ENCODE data around the gene TMEM163. TPM values are rescaled to one million over a fixed set of nuclear protein-coding genes. Genes with fewer than 3 reads are reported as not detected.
"Not testable (repeated sequence)": the region's sequence is repeated elsewhere in the genome, so short reads cannot be mapped to it uniquely, and the experiment has no call there.

TMEM163 gene
- total and polyA plus RNA-seq, 3 experiments from 2014 or later, result 0.45 TPM; not detected in 2

- peaks cover 30 to 86% of the 10 kb centered on the region in 2 donors for H3K27me3 Mint-ChIP-seq
These were observed 33.2 kb upstream of the TMEM163 start for GRCh38 chr2:134751981-134752380.

GRCh38 chr2:134745546-134745945 lies 26.7 kb upstream of the TMEM163 start:
- peaks cover 0 to 5% (median 0%) of the 10 kb centered on the region in 5 donors for H3K9me3 Mint-ChIP-seq
- H3K9me3 ChIP-seq (ENCODE audit: low read length), result no peaks in the 10 kb centered on the region
- H3K4me1 ChIP-seq (ENCODE audit: insufficient read depth, low read length), result no peaks in the 10 kb centered on the region
- ChIA-PET POLR2A (no interaction called here), CTCF (no interaction called here)
- peaks cover 13 to 30% of the 10 kb centered on the region in 2 donors for H3K27me3 Mint-ChIP-seq
- H3K27ac Mint-ChIP-seq, result no peak overlapping the region
- DNase-seq, result no peak
- H3K27ac ChIP-seq (ENCODE audit: low read depth, low read length), result no peak overlapping the region
- no peak overlapping the region for H3K4me3 Mint-ChIP-seq
- peaks cover 9 to 12% (median 11%) of the 10 kb centered on the region in 3 donors for H3K4me1 Mint-ChIP-seq
- H3K4me3 ChIP-seq (ENCODE audit: low read length), result no peak overlapping the region
- no peaks in the 10 kb centered on the region for H3K27me3 ChIP-seq (ENCODE audit: insufficient read depth, low read length, poor library complexity, severe bottlenecking)
- no peaks in the 10 kb centered on the region for H3K36me3 ChIP-seq (ENCODE audit: insufficient read depth, low read length)
- H3K36me3 Mint-ChIP-seq, result no peaks in the 10 kb centered on the region

More at GRCh38 chr2:134751981-134752380, 33.2 kb upstream of the TMEM163 start:
- H3K4me3 Mint-ChIP-seq; POLR2A ChIA-PET; H3K36me3 ChIP-seq (ENCODE audit: insufficient read depth, low read length); H3K27ac ChIP-seq (ENCODE audit: low read depth, low read length); H3K27ac Mint-ChIP-seq; H3K9me3 ChIP-seq (ENCODE audit: low read length); H3K4me1 ChIP-seq (ENCODE audit: insufficient read depth, low read length); CTCF ChIA-PET; H3K27me3 ChIP-seq (ENCODE audit: insufficient read depth, low read length, poor library complexity, severe bottlenecking); H3K4me3 ChIP-seq (ENCODE audit: low read length); H3K4me1 Mint-ChIP-seq; DNase-seq: not testable (repeated sequence)
- peaks cover 0 to 22% (median 3%) of the 10 kb centered on the region in 5 donors for H3K9me3 Mint-ChIP-seq
- peaks cover 0 to 12% (median 0%) of the 10 kb centered on the region in 3 donors for H3K36me3 Mint-ChIP-seq

- H3K4me1 ChIP-seq (ENCODE audit: insufficient read depth, low read length), result no peaks in the 10 kb centered on the region
- POLR2A ChIA-PET, result no interaction called here
- Mint-ChIP-seq H3K4me3 (peak overlapping the region in 1 of 7 donors; percentile 1), H3K9me3 (peaks cover 0 to 5% (median 0%) of the 10 kb centered on the region in 5 donors), H3K36me3 (no peaks in the 10 kb centered on the region), H3K27me3 (peaks cover 13 to 24% of the 10 kb centered on the region in 2 donors), H3K27ac (peak overlapping the region in 1 of 8 donors; percentile 4), H3K4me1 (peaks cover 9 to 12% (median 11%) of the 10 kb centered on the region in 3 donors)
- no peak for DNase-seq
- H3K36me3 ChIP-seq (ENCODE audit: insufficient read depth, low read length), result no peaks in the 10 kb centered on the region
- H3K9me3 ChIP-seq (ENCODE audit: low read length), result no peaks in the 10 kb centered on the region
- CTCF ChIA-PET, result no interaction called here
- no peaks in the 10 kb centered on the region for H3K27me3 ChIP-seq (ENCODE audit: insufficient read depth, low read length, poor library complexity, severe bottlenecking)
- H3K27ac ChIP-seq (ENCODE audit: low read depth, low read length), result no peak overlapping the region
- H3K4me3 ChIP-seq (ENCODE audit: low read length), result no peak overlapping the region
These were observed 26.2 kb upstream of the TMEM163 start for GRCh38 chr2:134745023-134745422.

- H3K27ac Mint-ChIP-seq, result peak overlapping the region in 1 of 8 donors; percentile 3
- no peak for DNase-seq
- no peak overlapping the region for H3K4me3 Mint-ChIP-seq
- ChIA-PET POLR2A (no interaction called here), CTCF (no interaction called here)
- Histone ChIP-seq H3K4me3 (ENCODE audit: low read length) (no peak overlapping the region), H3K4me1 (ENCODE audit: insufficient read depth, low read length) (no peaks in the 10 kb centered on the region), H3K27ac (ENCODE audit: low read depth, low read length) (no peak overlapping the region), H3K27me3 (ENCODE audit: insufficient read depth, low read length, poor library complexity, severe bottlenecking) (no peaks in the 10 kb centered on the region), H3K36me3 (ENCODE audit: insufficient read depth, low read length) (no peaks in the 10 kb centered on the region), H3K9me3 (ENCODE audit: low read length) (no peaks in the 10 kb centered on the region)
- H3K4me1 Mint-ChIP-seq, result peaks cover 3 to 4% (median 3%) of the 10 kb centered on the region in 3 donors
- peaks cover 16 to 47% of the 10 kb centered on the region in 2 donors for H3K27me3 Mint-ChIP-seq
- H3K36me3 Mint-ChIP-seq, result peaks cover 0 to under 1% (median 0%) of the 10 kb centered on the region in 3 donors
- no peaks in the 10 kb centered on the region for H3K9me3 Mint-ChIP-seq
These were observed 21.1 kb upstream of the TMEM163 start for GRCh38 chr2:134739879-134740301.

GRCh38 chr2:134739236-134739878 lies 20.6 kb upstream of the TMEM163 start:
- peaks cover 0 to 2% (median 0%) of the 10 kb centered on the region in 5 donors for H3K9me3 Mint-ChIP-seq
- ChIA-PET CTCF (no interaction called here), POLR2A (no interaction called here)
- H3K36me3 ChIP-seq (ENCODE audit: insufficient read depth, low read length), result no peaks in the 10 kb centered on the region
- DNase-seq, result no peak
- H3K9me3 ChIP-seq (ENCODE audit: low read length), result no peaks in the 10 kb centered on the region
- peaks cover 4% of the 10 kb centered on the region for H3K27me3 ChIP-seq (ENCODE audit: insufficient read depth, low read length, poor library complexity, severe bottlenecking)
- no peaks in the 10 kb centered on the region for H3K4me1 ChIP-seq (ENCODE audit: insufficient read depth, low read length)
- no peaks in the 10 kb centered on the region for H3K4me1 Mint-ChIP-seq
- peaks cover 0 to 6% (median 0%) of the 10 kb centered on the region in 3 donors for H3K36me3 Mint-ChIP-seq
- H3K27ac Mint-ChIP-seq, result peak overlapping the region in 1 of 8 donors; percentile 3
- no peak overlapping the region for H3K4me3 Mint-ChIP-seq
- H3K4me3 ChIP-seq (ENCODE audit: low read length), result no peak overlapping the region
- no peak overlapping the region for H3K27ac ChIP-seq (ENCODE audit: low read depth, low read length)
- peaks cover 18 to 52% of the 10 kb centered on the region in 2 donors for H3K27me3 Mint-ChIP-seq

- Histone ChIP-seq H3K27me3 (ENCODE audit: insufficient read depth, low read length, poor library complexity, severe bottlenecking) (peaks cover 5% of the 10 kb centered on the region), H3K9me3 (ENCODE audit: low read length) (no peaks in the 10 kb centered on the region), H3K36me3 (ENCODE audit: insufficient read depth, low read length) (no peaks in the 10 kb centered on the region), H3K4me1 (ENCODE audit: insufficient read depth, low read length) (no peaks in the 10 kb centered on the region), H3K4me3 (ENCODE audit: low read length) (no peak overlapping the region), H3K27ac (ENCODE audit: low read depth, low read length) (no peak overlapping the region)
- Mint-ChIP-seq H3K27me3 (peaks cover 22 to 60% of the 10 kb centered on the region in 2 donors), H3K9me3 (peaks cover 0 to 2% (median 0%) of the 10 kb centered on the region in 5 donors), H3K4me3 (no peak overlapping the region), H3K36me3 (peaks cover 0 to 8% (median 0%) of the 10 kb centered on the region in 3 donors), H3K4me1 (no peaks in the 10 kb centered on the region), H3K27ac (peak overlapping the region in 1 of 8 donors; percentile 17)
- DNase-seq, result no peak
- ChIA-PET POLR2A (no interaction called here), CTCF (no interaction called here)
These were observed 19.5 kb upstream of the TMEM163 start for GRCh38 chr2:134738141-134738870.

- H3K4me3 Mint-ChIP-seq, result no peak overlapping the region
- Histone ChIP-seq H3K9me3 (ENCODE audit: low read length) (no peaks in the 10 kb centered on the region), H3K27ac (ENCODE audit: low read depth, low read length) (no peak overlapping the region), H3K4me3 (ENCODE audit: low read length) (no peak overlapping the region), H3K27me3 (ENCODE audit: insufficient read depth, low read length, poor library complexity, severe bottlenecking) (peaks cover 5% of the 10 kb centered on the region), H3K36me3 (ENCODE audit: insufficient read depth, low read length) (no peaks in the 10 kb centered on the region), H3K4me1 (ENCODE audit: insufficient read depth, low read length) (no peaks in the 10 kb centered on the region)
- peaks cover 21 to 60% of the 10 kb centered on the region in 2 donors for H3K27me3 Mint-ChIP-seq
- no peaks in the 10 kb centered on the region for H3K4me1 Mint-ChIP-seq
- no peak overlapping the region for H3K27ac Mint-ChIP-seq
- ChIA-PET CTCF (no interaction called here), POLR2A (no interaction called here)
- H3K9me3 Mint-ChIP-seq, result peaks cover 0 to 2% (median 0%) of the 10 kb centered on the region in 5 donors
- peaks cover 0 to 8% (median 0%) of the 10 kb centered on the region in 3 donors for H3K36me3 Mint-ChIP-seq
- DNase-seq, result no peak
These were observed 18.9 kb upstream of the TMEM163 start for GRCh38 chr2:134737671-134738070.

GRCh38 chr2:134736167-134736880 lies 17.5 kb upstream of the TMEM163 start:
- Histone ChIP-seq H3K27me3 (ENCODE audit: insufficient read depth, low read length, poor library complexity, severe bottlenecking) (peaks cover 5% of the 10 kb centered on the region), H3K4me1 (ENCODE audit: insufficient read depth, low read length) (no peaks in the 10 kb centered on the region), H3K4me3 (ENCODE audit: low read length) (no peak overlapping the region), H3K9me3 (ENCODE audit: low read length) (no peaks in the 10 kb centered on the region), H3K36me3 (ENCODE audit: insufficient read depth, low read length) (no peaks in the 10 kb centered on the region), H3K27ac (ENCODE audit: low read depth, low read length) (no peak overlapping the region)
- POLR2A ChIA-PET, result no interaction called here
- Mint-ChIP-seq H3K4me1 (no peaks in the 10 kb centered on the region), H3K27me3 (peaks cover 21 to 66% of the 10 kb centered on the region in 2 donors), H3K36me3 (peaks cover 0 to 8% (median 0%) of the 10 kb centered on the region in 3 donors), H3K27ac (no peak overlapping the region), H3K9me3 (peaks cover 0 to 2% (median 0%) of the 10 kb centered on the region in 5 donors), H3K4me3 (no peak overlapping the region)
- CTCF ChIA-PET, result no interaction called here
- DNase-seq, result no peak
